GM19025 (cell line): Measurements from ENCODE around the gene INHBE.
"Not testable (repeated sequence)": the region's sequence is repeated elsewhere in the genome, so short reads cannot be mapped to it uniquely, and the experiment has no call there.

Experiments
- ATAC-seq: cut with Tn5 transposase; IDR thresholded peaks from one replicate; pipeline ENCODE4 v1.9.1; 2021; ENCODE audit warnings: mild to moderate bottlenecking, low read depth, moderate library complexity; ENCODE audit not compliant: unreplicated experiment

The INHBE gene, protein sequence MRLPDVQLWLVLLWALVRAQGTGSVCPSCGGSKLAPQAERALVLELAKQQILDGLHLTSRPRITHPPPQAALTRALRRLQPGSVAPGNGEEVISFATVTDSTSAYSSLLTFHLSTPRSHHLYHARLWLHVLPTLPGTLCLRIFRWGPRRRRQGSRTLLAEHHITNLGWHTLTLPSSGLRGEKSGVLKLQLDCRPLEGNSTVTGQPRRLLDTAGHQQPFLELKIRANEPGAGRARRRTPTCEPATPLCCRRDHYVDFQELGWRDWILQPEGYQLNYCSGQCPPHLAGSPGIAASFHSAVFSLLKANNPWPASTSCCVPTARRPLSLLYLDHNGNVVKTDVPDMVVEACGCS

DNA sequence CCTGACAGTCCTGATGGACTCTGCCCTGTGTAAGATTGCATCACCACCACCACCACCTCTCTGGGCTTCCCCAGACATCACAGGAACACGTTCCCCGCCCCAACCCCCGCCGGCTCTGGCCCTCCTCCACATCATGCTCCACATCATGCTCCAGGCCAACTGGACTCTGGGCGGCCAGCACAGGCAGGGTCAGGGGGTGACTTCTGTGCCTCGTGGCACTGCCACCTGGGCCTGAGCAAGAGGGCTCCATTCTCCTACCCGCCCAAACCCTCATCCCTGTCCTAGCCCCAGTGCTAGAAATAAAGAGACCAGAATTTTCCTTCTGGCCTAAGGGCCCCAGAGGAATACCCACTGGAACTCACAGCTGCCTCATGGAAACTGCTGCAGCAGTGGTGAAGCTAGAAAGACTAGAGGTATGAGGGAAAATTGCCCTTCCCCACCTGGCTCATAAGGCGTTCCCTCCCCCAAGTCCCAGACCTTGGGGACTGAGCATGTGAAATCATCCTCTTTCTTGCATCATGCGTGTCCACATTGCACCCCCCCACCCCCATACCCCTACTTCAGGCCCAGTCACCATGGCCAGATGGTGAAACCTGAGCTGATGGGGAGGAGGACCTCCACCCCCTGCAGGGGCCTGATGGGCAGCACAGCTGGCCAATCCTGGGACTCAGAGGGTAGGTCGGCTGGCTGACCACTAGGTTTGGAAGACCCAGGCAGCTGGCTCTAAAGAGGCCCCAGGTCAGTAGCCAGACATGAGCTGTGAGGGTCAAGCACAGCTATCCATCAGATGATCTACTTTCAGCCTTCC, at the start of gene INHBE:
INHBE (plus strand) TSS at position 742 of the 808 bp plus-strand sequence. CDS start 230 bp downstream, outside the sequence.
- ATAC-seq, result no peak

DNA sequence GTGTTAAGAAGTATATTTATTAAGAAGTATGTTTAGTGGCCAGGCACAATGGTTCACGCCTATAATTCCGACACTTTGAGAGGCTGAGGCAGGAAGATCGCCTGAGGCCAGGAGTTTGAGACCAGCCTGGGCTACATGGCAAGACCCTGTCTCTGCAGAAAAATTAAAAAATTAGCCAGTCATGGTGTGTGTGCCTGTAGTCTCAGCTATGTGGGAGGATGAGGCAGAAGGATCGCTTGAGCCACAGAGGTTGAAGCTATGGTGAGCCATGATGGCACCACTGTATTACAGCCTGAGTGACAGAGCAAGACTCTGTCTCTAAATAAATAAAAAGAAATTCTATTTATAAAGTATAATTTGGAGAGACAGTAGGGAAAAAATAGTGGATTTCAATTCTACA, 44.6 kb upstream of the INHBE start:
- no peak for ATAC-seq

DNA sequence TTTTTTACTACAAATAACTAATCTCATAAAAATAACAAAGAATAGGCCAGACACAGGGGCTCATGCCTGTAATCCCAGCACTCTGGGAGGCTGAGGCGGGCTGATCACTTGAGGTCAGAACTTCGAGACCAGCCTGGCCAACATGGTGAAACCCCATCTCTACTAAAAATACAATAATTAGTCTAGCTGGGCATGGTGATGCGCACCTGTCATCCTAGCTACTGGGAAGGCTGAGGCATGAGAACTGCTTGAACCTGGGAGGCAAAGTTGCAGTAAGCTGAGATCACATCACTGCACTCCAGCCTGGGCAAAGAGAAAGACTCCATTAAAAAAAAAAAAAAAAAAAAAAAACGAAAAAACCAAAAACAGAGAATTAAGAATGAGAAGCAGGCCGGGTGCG, 40.9 kb upstream of the INHBE start:
- not testable (repeated sequence) for ATAC-seq

DNA sequence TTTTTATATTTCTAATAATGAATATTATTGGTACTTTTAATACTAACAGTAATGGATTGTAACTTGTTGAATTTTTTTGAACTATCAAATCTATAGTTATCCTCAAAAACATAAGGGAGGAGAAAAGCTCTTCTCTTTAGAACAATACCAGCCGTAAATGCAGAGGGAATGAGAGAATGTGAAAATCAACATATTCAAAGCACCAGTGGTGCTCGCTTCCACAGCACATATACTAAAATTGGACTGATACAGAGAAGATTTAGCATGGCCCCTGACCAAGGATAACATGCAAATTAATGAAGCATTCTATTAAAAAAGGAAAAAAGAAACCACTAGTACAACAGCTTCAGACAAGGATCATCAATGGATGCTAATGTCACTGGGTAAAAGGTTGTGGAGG, 40.0 kb upstream of the INHBE start:
- ATAC-seq, result no peak

DNA sequence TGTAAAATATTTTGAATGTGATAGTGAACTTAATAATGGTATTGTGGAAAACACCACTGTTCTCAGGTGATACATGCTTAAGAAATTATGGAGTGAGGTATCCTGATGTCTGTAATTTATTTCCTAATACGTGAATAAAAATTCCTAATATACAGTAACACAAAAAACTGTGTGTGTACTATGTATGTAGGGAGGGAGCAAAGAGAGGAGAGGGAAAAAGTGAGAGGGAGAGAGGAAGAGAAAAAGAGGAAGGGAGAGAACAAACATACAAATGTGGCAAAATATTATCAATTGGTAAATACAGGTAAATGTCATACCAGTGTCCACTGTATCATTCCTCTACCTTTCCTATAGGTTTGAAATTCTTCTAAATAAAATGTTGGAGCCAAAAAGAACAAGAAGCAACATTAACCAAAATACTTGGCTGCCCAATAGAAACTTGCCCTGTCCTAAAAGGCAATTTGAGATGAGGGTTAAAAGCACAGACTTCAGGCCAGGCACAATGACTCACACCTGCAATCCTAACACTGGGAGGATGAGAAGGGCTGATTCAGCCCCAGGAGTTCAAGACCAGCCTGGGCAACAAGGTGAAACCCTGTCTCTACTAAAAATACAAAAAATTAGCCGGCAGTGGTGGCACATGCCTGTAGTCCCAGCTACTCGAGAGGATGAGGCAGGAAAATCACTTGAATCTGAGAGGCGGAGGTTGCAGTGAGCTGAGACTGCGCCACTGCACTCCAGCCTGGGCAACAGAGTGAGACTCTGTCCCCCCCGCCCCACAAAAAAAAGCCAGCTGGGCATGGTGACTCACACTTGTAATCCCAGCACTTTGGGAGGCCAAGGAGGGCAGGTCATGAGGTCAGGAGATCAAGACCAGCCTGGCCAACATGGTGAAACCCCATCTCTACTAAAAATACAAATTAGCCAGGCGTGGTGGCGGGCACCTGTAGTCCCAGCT, 38.8 kb upstream of the INHBE start:
- no peak for ATAC-seq

DNA sequence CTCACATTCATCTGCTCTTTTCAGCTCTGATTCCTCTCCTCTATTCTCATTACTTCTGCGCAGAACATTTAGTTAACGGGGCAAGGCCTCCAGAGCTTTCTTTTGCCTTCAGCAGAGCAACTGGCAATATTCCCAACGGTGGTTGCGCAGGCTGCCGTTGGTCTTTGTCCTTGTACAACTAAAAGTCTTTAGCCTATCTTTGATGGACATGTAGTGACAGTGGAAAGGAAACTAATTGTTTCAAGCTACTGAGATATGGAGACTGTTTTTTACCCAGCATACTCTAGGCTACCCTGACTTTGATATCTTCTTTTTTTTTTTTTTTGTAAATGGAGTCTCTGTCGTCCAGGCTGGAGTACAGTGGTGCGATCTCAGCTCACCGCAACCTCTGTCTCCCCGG, 36.9 kb upstream of the INHBE start:
- no peak for ATAC-seq

DNA sequence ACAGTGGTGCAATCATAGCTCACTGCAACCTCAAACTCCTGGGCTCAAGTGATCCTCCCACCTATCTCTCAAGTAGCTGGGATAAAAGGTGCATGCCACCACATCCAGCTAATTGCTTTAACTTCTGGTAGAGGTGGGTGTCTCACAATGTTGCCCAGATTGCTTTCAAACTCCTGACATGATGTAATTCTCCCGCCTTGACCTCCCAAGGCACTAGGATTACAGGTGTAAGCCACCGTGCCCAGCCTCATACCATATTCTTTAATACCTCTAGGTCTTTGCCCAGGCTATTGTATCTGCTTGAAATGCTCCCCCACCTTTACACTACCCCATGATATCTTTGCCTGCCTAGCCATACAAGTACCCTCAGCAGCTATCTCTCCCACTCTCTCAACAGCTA, 35.6 kb upstream of the INHBE start:
- no peak for ATAC-seq

DNA sequence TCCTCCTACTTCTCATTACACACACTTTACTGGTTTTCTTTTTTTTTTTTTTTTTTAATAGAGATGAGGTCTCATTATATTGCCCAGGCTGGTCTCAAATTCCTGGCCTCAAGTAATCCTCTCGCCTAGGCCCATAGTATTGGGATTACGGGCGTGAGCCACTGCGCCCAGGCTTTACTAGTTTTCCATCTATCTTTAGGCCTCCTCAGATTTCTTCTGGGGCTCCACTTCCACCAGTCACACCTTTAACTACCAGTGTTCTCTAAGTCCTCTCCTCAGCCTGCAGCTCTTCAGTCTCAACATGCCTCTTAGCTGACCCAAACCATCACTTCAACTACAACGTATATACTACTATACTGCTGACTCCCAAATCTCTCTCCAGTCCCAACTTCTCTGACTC, 34.6 kb upstream of the INHBE start:
- no peak for ATAC-seq

DNA sequence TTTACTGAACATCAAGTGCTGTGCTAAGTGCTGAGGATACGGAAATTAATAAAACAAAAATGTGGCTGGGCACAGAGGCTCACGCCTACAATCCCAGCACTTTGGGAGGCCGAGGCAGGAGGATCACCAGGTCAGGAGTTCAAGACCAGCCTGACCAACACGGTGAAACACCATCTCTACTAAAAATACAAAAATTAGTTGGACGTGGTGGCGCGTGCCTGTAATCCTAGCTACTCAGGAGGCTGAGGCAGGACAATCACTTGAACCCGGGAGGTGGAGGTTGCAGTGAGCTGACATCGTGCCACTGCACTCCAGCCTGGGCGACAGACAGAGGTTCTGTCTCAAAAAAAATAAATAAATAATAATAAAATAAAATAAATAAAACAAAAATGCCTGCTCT, 28.2 kb upstream of the INHBE start:
- ATAC-seq, result not testable (repeated sequence)

DNA sequence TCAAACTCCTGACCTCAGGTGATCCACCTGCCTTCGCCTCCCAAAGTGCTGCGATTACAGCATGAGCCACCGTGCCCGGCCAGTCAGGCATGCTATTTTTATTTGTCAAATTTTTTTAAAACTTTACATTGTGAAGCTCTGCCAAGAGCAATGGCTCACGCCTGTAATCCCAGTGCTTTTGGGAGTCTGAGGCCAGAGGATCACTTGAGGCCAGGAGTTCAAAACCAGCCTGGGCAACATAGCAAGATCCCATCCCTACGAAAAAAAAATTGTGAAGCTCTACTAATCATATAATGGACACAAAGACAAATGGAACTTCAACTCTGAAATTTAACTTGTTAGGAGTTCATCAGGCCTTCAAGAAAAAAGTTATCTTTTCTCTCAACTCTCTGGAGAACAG, 26.1 kb upstream of the INHBE start:
- no peak for ATAC-seq

DNA sequence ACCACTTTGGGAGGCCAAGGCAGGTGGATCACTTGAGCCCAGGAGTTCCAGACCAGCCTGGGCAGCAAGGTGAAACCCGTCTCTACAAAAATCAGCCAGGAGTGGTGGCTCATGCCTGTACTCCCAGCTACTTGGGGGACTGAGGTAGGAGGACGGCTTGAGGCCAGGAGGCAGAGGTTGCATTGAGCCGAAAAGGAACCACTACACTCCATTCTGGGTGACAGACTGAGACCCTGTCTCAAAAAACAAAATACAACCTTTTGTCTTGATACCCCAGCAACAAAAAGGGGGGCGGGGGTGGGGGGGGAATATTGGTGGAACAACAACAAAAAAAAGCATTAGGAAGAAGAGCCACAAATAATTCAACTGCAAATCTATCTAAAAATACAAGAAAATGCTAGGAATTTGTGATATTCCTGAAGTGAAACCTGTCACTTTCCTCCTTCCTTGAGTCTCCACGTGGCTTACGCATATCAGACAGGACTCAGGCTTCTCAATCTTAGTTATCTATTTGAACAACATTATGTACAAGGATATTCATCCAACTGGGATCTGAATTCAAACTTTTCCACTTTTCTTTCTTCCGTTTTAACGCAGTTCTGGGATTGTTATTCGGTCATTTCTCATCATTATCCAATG, 25.5 kb upstream of the INHBE start:
- no peak for ATAC-seq

DNA sequence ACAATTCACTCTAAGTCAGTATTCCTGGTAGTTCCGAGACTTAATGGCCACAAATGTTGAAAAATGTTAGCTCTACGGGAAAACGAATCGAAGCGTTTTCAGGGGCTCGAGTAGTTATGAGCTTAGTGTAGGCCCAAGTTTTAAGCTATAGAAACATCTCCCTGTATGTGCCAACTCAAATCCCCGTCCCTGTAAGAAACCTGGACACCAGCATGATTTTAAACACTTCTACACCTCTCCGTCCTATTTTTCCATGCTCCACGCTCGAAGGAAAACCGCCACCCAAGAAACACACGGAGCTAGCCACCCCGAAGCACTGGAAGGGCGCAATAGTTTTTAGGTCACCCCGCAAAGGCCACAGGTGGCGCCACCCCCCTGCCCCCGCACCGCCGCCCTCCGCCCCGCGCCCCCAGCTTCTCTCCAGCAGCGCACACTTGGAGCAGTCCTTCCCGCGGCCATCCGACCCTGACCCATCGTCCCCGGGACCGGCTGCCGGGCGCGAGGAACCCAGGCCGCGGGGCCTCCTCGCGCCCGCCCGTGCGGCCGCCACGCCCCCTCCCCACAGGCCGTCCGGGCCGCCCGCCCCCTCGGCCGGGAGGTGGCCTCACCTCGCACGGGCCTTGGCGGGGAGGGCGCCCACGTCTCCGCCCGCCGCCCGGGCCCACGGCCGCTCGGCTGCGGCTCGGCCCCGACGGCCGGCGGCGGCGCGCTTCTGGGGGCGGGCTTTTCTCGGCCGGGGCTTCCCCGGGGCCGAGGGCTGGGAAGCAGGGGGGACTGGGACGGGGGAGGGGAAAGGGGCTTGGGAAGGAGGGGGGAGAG, 24.8 kb upstream of the INHBE start:
- ATAC-seq, result peak; percentile 50

DNA sequence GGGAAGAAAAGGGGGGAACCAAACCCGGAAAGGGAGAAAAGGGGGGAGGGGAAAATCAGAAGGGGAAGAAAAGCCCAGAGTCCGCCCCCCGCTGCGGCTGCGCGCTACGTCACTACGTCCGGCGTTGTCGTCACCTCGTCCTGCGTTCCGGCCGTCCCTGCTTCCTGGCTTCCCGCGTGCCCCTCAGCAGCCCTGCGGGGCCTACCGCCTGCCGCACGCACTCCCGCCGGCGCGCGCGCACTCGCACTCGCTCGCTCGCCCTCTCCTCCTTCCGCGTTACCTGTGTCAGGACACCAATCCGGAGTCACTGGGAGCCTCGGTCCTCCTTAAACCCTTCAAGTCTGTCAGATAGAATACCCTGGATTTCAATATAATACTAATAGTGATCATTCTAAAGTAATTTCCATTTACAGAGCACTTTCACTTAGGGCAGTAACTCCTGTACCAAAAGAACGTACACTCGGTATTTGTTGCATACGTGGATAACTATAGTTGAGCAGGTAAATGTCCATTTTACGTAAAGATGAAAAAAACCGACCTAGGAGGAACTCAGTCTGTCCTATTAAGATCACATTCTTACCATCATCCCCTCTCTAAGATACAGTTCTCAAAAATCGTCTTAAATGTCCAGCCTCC, 24.1 kb upstream of the INHBE start, which contains the start of gene R3HDM2:
R3HDM2 (minus strand) TSS at position 113 of the 636 bp plus-strand sequence. CDS start 120,615 bp downstream, outside the sequence.
- peak; percentile 94 for ATAC-seq

DNA sequence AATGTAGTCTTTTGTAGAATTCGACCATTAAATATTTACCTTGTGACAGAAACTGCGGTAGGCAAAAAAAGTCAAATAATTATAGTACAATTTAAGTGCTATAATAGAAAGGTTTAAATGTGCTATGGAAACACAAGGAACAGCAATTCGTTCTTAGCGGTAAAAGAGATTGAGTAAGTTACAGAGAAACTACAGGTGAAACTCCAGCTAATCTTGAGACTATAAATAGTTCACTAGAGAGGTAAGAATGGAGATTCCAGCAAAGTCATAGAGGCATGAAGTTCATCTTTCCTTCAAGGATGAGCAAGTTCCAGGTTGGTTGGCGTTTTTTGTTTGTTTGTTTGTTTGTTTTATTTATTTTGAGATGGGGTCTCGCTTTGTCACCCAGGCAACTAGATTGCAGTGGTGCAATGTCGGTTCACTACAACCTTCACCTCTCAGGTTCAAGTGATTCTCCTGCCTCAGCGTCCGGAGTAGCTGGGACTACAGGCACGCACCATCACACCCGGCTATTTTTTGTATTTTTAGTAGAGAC, 23.4 kb upstream of the INHBE start:
- ATAC-seq, result no peak

DNA sequence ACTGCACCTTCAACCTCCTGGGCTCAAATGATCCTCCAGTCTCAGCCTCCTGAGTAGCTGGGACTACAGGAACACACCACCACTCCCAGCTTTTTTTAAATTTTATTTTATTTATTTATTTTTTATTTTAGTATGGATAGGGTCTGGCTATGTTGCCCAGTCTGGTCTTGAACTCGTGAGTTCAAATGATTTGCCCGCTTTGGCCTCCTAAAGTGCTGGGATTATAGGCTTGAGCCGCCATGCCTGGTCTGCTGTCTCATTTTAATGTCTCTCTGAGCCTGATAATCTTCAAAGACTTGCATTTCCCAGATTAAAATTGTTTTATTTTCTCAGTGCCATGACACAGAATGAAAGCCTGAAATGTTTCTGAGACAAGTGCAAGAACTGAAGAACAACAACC, 21.7 kb upstream of the INHBE start:
- no peak for ATAC-seq

DNA sequence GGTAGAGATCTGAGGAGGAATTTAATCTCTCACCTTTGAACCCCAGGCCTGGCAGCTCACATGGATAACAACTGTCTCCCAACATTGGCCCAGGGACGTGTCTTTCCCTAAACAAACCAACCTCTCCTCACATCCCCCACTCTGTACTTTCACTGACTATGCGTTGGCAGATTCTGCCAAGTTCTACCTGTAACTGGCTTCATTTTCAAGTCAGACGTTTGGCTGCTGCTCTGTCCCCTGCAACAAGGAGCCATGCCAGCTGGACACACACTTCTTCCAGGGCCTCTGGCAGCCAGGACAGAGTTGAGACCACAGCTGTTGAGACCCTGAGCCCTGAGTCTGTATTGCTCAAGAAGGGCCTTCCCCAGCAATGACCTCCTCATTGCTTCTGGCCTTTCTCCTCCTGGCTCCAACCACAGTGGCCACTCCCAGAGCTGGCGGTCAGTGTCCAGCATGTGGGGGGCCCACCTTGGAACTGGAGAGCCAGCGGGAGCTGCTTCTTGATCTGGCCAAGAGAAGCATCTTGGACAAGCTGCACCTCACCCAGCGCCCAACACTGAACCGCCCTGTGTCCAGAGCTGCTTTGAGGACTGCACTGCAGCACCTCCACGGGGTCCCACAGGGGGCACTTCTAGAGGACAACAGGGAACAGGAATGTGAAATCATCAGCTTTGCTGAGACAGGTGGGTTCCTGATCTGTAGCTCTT, 20.4 kb upstream of the INHBE start, which contains the start of gene INHBC:
INHBC (plus strand) TSS at position 268 of the 707 bp plus-strand sequence; CDS start at position 371, 103 bp downstream.
- no peak for ATAC-seq

DNA sequence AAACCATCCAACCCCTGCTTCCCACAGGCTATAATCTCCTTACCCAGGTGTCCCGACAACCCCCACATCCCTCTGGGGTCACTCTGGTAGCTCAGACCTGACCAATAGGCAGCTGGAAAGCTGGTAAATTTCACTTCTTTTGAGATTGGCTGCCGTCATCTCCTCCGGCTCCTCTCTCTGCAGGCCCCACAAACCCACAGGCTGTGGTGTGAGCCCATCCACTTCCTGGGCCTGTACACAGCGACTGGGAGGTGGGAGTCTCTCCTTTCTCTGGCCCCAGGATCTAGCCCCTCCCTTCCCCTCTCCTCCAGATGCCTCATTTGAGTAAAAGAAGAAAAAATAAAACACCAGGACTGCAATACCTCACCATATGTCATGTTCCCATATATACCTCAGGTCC, 19.8 kb upstream of the INHBE start:
- ATAC-seq, result no peak

DNA sequence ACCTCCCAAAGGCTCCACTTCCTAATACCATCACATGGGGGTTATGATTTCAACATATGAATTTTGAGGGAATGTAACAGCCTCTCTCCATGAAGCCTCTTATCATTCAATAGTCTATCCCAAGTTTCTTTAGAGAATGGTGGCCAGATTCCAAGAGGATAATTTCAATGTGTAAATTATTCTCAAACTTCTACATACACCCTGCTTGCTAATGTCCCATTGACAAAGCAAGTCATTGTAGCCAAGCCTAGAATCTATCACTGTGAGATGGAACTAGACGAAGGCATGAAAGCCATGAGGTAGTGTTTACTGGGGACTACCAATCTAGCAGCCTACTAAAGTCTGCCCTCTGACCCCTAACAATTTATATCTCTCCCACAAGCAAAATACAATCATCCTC, 16.7 kb upstream of the INHBE start:
- no peak for ATAC-seq
